ENCODE data around the gene BNC2. TPM values are rescaled to one million over a fixed set of nuclear protein-coding genes. Genes with fewer than 3 reads are reported as not detected.

BNC2 gene
- total RNA-seq, 4 donors from 2014 or later: 90.2 to 130 (median 100.0) TPM

DNA sequence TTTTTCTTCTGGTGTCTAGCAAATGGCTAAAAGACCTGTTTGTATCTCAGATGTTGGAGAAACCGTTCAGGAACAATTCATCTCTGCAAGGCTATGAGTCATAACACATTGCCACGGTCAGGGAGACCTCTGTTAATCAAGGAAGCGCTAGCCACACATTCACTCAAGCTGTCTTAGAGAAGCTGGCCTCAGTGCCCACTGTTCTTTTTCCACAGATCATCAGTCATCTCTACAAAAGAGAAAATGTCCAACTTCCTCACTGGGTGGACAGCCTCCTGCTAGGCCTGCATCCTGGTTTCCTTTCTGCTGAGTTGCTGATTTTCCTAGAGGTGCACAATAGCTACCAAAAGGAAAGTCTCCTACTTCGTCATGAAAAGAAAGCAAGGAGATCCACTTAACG, 360.5 kb downstream of the BNC2 start:
- WGBS, 2 donors (ENCODE audit: low coverage in 1 of 2): 43 to 53% methylated on average over 2 of the region's 5 CpGs
- TF ChIP-seq POLR2A (IDR thresholded peaks at IDR 0.05) (no peak), POLR2AphosphoS5 (IDR thresholded peaks at IDR 0.05) (no peak), EP300 (IDR thresholded peaks at IDR 0.05) (no peak)
- TF ChIP-seq, protein P1, sequence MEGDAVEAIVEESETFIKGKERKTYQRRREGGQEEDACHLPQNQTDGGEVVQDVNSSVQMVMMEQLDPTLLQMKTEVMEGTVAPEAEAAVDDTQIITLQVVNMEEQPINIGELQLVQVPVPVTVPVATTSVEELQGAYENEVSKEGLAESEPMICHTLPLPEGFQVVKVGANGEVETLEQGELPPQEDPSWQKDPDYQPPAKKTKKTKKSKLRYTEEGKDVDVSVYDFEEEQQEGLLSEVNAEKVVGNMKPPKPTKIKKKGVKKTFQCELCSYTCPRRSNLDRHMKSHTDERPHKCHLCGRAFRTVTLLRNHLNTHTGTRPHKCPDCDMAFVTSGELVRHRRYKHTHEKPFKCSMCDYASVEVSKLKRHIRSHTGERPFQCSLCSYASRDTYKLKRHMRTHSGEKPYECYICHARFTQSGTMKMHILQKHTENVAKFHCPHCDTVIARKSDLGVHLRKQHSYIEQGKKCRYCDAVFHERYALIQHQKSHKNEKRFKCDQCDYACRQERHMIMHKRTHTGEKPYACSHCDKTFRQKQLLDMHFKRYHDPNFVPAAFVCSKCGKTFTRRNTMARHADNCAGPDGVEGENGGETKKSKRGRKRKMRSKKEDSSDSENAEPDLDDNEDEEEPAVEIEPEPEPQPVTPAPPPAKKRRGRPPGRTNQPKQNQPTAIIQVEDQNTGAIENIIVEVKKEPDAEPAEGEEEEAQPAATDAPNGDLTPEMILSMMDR (IDR thresholded peaks at IDR 0.05): no peak
- H3K4me1 ChIP-seq: peaks cover 8 to 46% (median 17%) of the 10 kb centered on the region in 3 donors
- no peaks in the 10 kb centered on the region for H3K27me3 ChIP-seq
- peak overlapping the region in 3 of 4 donors; percentile 21 to 36 (median 36) for H3K27ac ChIP-seq
- no peaks in the 10 kb centered on the region for H3K9me3 ChIP-seq
- no peaks in the 10 kb centered on the region for H3K36me3 ChIP-seq
- ATAC-seq: no peak
- H3K4me3 ChIP-seq: no peak overlapping the region

DNA sequence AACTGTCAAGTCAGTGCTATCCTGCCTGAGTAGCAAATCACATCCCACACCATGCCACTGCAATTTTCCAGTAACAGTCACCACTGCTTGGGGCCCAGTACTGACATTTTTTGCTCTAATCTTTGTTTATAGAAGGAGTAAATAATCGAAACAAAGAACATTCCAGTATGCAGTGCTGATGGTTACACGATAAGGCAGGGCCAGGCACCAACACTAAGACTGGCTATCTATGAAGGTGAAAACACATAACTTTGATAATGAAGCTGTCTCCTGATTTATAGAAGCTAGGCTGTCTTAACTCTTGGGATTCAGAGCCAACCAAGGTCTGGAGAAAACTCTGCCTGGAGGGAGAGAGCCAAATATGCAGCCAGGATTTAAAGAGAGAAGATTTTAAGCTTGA, 365.3 kb downstream of the BNC2 start:
- Histone ChIP-seq H3K4me1 (peaks cover 8 to 35% (median 14%) of the 10 kb centered on the region in 3 donors), H3K4me3 (no peak overlapping the region), H3K9me3 (no peaks in the 10 kb centered on the region), H3K36me3 (no peaks in the 10 kb centered on the region), H3K27me3 (no peaks in the 10 kb centered on the region), H3K27ac (peak overlapping the region; percentile 34 to 50 (median 48))
- TF ChIP-seq POLR2AphosphoS5 (IDR thresholded peaks at IDR 0.05) (no peak), EP300 (IDR thresholded peaks at IDR 0.05) (no peak), POLR2A (IDR thresholded peaks at IDR 0.05) (no peak)
- TF ChIP-seq, protein P1 (IDR thresholded peaks at IDR 0.05): no peak
- ATAC-seq: peak; percentile 41
- WGBS, 2 donors (ENCODE audit: low coverage in 1 of 2): 7% methylated on average over 2 of the region's 2 CpGs

DNA sequence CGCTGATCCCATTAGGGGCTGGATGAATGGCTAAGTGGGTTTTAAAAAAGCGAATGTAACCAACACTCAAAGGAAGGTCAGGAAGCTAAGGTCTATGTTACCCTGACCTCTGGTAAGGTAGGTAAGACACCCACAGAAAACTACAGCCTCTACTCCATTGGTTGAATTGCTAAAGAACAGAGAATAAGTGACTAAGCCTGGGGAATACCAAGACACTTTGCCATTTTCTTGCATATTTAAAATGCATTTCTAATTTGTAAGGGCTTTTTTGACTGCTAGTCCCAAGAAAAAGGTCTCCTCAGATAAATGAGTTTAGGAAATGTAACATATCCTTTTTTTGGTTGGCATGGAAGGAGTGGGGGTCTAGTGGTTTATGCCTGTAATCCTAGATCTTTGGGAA, 368.7 kb downstream of the BNC2 start:
- H3K4me3 ChIP-seq: no peak overlapping the region
- no peak for TF ChIP-seq POLR2AphosphoS5 (IDR thresholded peaks at IDR 0.05)
- TF ChIP-seq, protein P1 (IDR thresholded peaks at IDR 0.05): no peak
- no peak for TF ChIP-seq POLR2A (IDR thresholded peaks at IDR 0.05)
- TF ChIP-seq EP300 (IDR thresholded peaks at IDR 0.05): no peak
- no peaks in the 10 kb centered on the region for H3K27me3 ChIP-seq
- no peaks in the 10 kb centered on the region for H3K36me3 ChIP-seq
- ATAC-seq: no peak
- H3K27ac ChIP-seq: no peak overlapping the region
- 74% methylated on average over 2 of the region's 2 CpGs; no CpG with 5 or more reads in 1 of the 2 donors for WGBS, 2 donors (ENCODE audit: low coverage in 1 of 2)
- H3K9me3 ChIP-seq: no peaks in the 10 kb centered on the region
- peaks cover 8 to 26% (median 8%) of the 10 kb centered on the region in 3 donors for H3K4me1 ChIP-seq

DNA sequence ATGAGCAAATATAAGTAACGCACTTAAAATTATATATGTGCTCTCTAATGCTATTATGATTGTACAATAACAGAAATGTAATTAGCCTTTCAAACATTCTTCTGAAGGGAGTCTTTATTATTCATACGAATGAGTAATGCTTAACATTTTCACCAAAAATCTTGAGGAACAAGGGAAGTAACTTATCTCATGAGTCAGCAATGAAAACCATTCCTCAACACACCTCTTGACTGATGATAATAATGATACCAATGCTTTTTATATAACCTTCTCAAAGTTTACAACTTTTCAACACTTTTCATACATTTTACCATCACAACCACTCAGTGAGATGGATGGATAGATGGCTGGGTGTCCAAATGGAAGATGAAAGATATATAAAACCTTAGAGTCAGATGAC, 369.3 kb downstream of the BNC2 start:
- Histone ChIP-seq H3K4me3 (no peak overlapping the region), H3K27me3 (no peaks in the 10 kb centered on the region), H3K4me1 (peaks cover 8 to 24% (median 8%) of the 10 kb centered on the region in 3 donors), H3K27ac (no peak overlapping the region), H3K36me3 (no peaks in the 10 kb centered on the region), H3K9me3 (no peaks in the 10 kb centered on the region)
- no peak for TF ChIP-seq POLR2A (IDR thresholded peaks at IDR 0.05)
- TF ChIP-seq, protein P1 (IDR thresholded peaks at IDR 0.05): no peak
- TF ChIP-seq EP300 (IDR thresholded peaks at IDR 0.05): no peak
- TF ChIP-seq POLR2AphosphoS5 (IDR thresholded peaks at IDR 0.05): no peak
- no peak for ATAC-seq
- 66 to 86% methylated on average over 2 of the region's 2 CpGs for WGBS, 2 donors (ENCODE audit: low coverage in 1 of 2)

DNA sequence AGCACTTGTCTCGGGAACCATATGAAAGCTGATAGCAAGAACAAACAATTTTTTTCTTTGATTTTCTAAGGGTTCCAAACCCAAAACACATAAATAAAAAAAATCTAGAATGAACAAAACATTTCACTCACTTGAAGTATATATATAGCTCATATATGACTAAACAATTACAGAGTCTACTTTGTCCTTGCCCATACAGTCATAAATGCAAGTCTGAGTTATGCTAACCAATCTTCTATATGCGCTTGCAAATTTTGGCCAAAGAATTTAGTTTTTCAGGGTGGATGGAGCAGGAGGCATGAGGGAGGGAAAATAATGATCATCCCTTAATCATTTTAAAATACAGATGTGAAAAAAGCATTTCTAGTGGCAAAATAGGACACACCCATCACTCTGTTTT, 370.1 kb downstream of the BNC2 start:
- Histone ChIP-seq H3K27ac (no peak overlapping the region), H3K36me3 (no peaks in the 10 kb centered on the region), H3K4me3 (no peak overlapping the region), H3K9me3 (no peaks in the 10 kb centered on the region), H3K4me1 (peaks cover 3 to 17% (median 4%) of the 10 kb centered on the region in 3 donors), H3K27me3 (no peaks in the 10 kb centered on the region)
- 95 to 100% methylated on average over 2 of the region's 2 CpGs for WGBS, 2 donors (ENCODE audit: low coverage in 1 of 2)
- TF ChIP-seq EP300 (IDR thresholded peaks at IDR 0.05) (no peak), POLR2AphosphoS5 (IDR thresholded peaks at IDR 0.05) (no peak), POLR2A (IDR thresholded peaks at IDR 0.05) (no peak)
- TF ChIP-seq, protein P1 (IDR thresholded peaks at IDR 0.05): no peak
- ATAC-seq: no peak
